Measurements from ENCODE around the gene FRMD4A. TPM values are rescaled to one million over a fixed set of nuclear protein-coding genes. Genes with fewer than 3 reads are reported as not detected.

The FRMD4A gene
- total RNA-seq, 1 experiment from 2014 or later: 0.23 TPM

- no TSS peak for BruUV-seq (replicated peaks)
- intact Hi-C loops (cut with micrococcal nuclease): no loop called here
- H3K27ac Mint-ChIP-seq (ENCODE audit: low read depth, unreplicated experiment): no peak overlapping the region
- ChIA-PET POLR2A (no interaction called here), CTCF (interaction anchor here (0.8 kb wide), 1 partner anchor 311 kb away, joined by 3 read pairs; no protein-coding TSS in a partner anchor)
- H3K4me1 Mint-ChIP-seq (ENCODE audit: insufficient read depth, unreplicated experiment): no peaks in the 10 kb centered on the region
- no peaks in the 10 kb centered on the region for H3K27me3 Mint-ChIP-seq (ENCODE audit: insufficient read depth, unreplicated experiment)
- DNase-seq (ENCODE audit: unreplicated experiment): no peak
- no peak for TF ChIP-seq CTCF (IDR thresholded peaks at IDR 0.05; ENCODE audit: unreplicated experiment)
- H3K36me3 Mint-ChIP-seq (ENCODE audit: insufficient read depth, unreplicated experiment): no peaks in the 10 kb centered on the region
- H3K9me3 Mint-ChIP-seq (ENCODE audit: unreplicated experiment): peaks cover 10% of the 10 kb centered on the region
- H3K4me3 Mint-ChIP-seq (ENCODE audit: unreplicated experiment): no peak overlapping the region
Measured at GRCh38 chr10:14099885-14100284, 230.8 kb downstream of the FRMD4A start.

- TF ChIP-seq CTCF (IDR thresholded peaks at IDR 0.05; ENCODE audit: unreplicated experiment): peak; percentile 37
- intact Hi-C loops (cut with micrococcal nuclease): loop anchor here (1.0 to 2.0 kb wide), 2 partner anchors 307 to 433 kb away; no protein-coding TSS in a partner anchor
- CTCF ChIA-PET: interaction anchor here (0.6 to 5.5 kb wide), 15 partner anchors 9 to 312 kb away, joined by 3 to 45 read pairs (median 4); no protein-coding TSS in a partner anchor
- Mint-ChIP-seq H3K4me3 (ENCODE audit: unreplicated experiment) (no peak overlapping the region), H3K36me3 (ENCODE audit: insufficient read depth, unreplicated experiment) (no peaks in the 10 kb centered on the region), H3K27ac (ENCODE audit: low read depth, unreplicated experiment) (no peak overlapping the region), H3K9me3 (ENCODE audit: unreplicated experiment) (no peaks in the 10 kb centered on the region), H3K27me3 (ENCODE audit: insufficient read depth, unreplicated experiment) (no peaks in the 10 kb centered on the region), H3K4me1 (ENCODE audit: insufficient read depth, unreplicated experiment) (no peaks in the 10 kb centered on the region)
- DNase-seq (ENCODE audit: unreplicated experiment): peak; percentile 29
- BruUV-seq (replicated peaks): no TSS peak
- POLR2A ChIA-PET: interaction anchor here (0.6 to 0.9 kb wide), 2 partner anchors 17 to 306 kb away, joined by 3 read pairs; no protein-coding TSS in a partner anchor
Measured at GRCh38 chr10:14093730-14094484, 236.8 kb downstream of the FRMD4A start.

- TF ChIP-seq CTCF (IDR thresholded peaks at IDR 0.05; ENCODE audit: unreplicated experiment): no peak
- no peak for DNase-seq (ENCODE audit: unreplicated experiment)
- no peaks in the 10 kb centered on the region for H3K36me3 Mint-ChIP-seq (ENCODE audit: insufficient read depth, unreplicated experiment)
- ChIA-PET CTCF (interaction anchor here (0.6 to 5.5 kb wide), 10 partner anchors 10 to 643 kb away, joined by 3 to 45 read pairs (median 4); no protein-coding TSS in a partner anchor), POLR2A (no interaction called here)
- no TSS peak for BruUV-seq (replicated peaks)
- intact Hi-C loops (cut with micrococcal nuclease): loop anchor here (1.0 to 2.0 kb wide), 2 partner anchors 305 to 432 kb away; no protein-coding TSS in a partner anchor
- no peak overlapping the region for H3K27ac Mint-ChIP-seq (ENCODE audit: low read depth, unreplicated experiment)
- no peak overlapping the region for H3K4me3 Mint-ChIP-seq (ENCODE audit: unreplicated experiment)
- no peaks in the 10 kb centered on the region for H3K4me1 Mint-ChIP-seq (ENCODE audit: insufficient read depth, unreplicated experiment)
- H3K27me3 Mint-ChIP-seq (ENCODE audit: insufficient read depth, unreplicated experiment): no peaks in the 10 kb centered on the region
- H3K9me3 Mint-ChIP-seq (ENCODE audit: unreplicated experiment): no peaks in the 10 kb centered on the region
Measured at GRCh38 chr10:14092799-14093198, 237.9 kb downstream of the FRMD4A start.

GRCh38 chr10:14089556-14090292 is 241.0 kb downstream of the FRMD4A start:
- BruUV-seq (replicated peaks): no TSS peak
- no peaks in the 10 kb centered on the region for H3K27me3 Mint-ChIP-seq (ENCODE audit: insufficient read depth, unreplicated experiment)
- no peaks in the 10 kb centered on the region for H3K36me3 Mint-ChIP-seq (ENCODE audit: insufficient read depth, unreplicated experiment)
- no peak for DNase-seq (ENCODE audit: unreplicated experiment)
- H3K27ac Mint-ChIP-seq (ENCODE audit: low read depth, unreplicated experiment): no peak overlapping the region
- no peaks in the 10 kb centered on the region for H3K9me3 Mint-ChIP-seq (ENCODE audit: unreplicated experiment)
- TF ChIP-seq CTCF (IDR thresholded peaks at IDR 0.05; ENCODE audit: unreplicated experiment): no peak
- peaks cover 5% of the 10 kb centered on the region for H3K4me1 Mint-ChIP-seq (ENCODE audit: insufficient read depth, unreplicated experiment)
- CTCF ChIA-PET: interaction anchor here (0.6 to 1.5 kb wide), 3 partner anchors 15 to 303 kb away, joined by 3 to 6 read pairs (median 4); no protein-coding TSS in a partner anchor
- no peak overlapping the region for H3K4me3 Mint-ChIP-seq (ENCODE audit: unreplicated experiment)
- intact Hi-C loops (cut with micrococcal nuclease): no loop called here
- POLR2A ChIA-PET: interaction anchor here (1.1 kb wide), 1 partner anchor 15 kb away, joined by 4 read pairs; no protein-coding TSS in a partner anchor

Measured in MCF 10A (cell line).